Large intestine (tissue), 3 donors: ENCODE measurements around the gene BICD1. TPM values are rescaled to one million over a fixed set of nuclear protein-coding genes. Genes with fewer than 3 reads are reported as not detected.

Experiments used
- DNase-seq, 2 donors: peaks; one replicate each; pipeline versions ENCODE4 v3.0.0 to v3.0.0-alpha.2; 2013
- H3K27ac ChIP-seq: one replicate; pipeline ENCODE4 v1.5.1; 2013; ENCODE audit warnings: low read length
- H3K27me3 ChIP-seq: 2 replicates; pipeline ENCODE4 v1.6.1; 2013; ENCODE audit warnings: low read length; ENCODE audit not compliant: control insufficient read depth, insufficient read depth
- H3K36me3 ChIP-seq: 2 replicates; pipeline ENCODE4 v1.6.1; 2013; ENCODE audit warnings: low read length; ENCODE audit not compliant: control insufficient read depth, insufficient read depth
- H3K4me1 ChIP-seq: one replicate; pipeline ENCODE4 v1.6.1; 2013; ENCODE audit warnings: low read length; ENCODE audit not compliant: control insufficient read depth, insufficient read depth
- H3K4me3 ChIP-seq: one replicate; pipeline ENCODE4 v1.5.1; 2013; ENCODE audit warnings: low read length
- H3K9me3 ChIP-seq: one replicate; pipeline ENCODE4 v1.6.1; 2013; ENCODE audit warnings: mild to moderate bottlenecking, low read depth, low read length, moderate library complexity; ENCODE audit not compliant: control insufficient read depth
- WGBS: methylation state at CpG from one replicate; pipeline ENCODE4 v1.1.5; 2013; ENCODE audit warnings: low lambda C conversion rate; ENCODE audit not compliant: insufficient coverage; 5-methylcytosine and 5-hydroxymethylcytosine counted together
- polyA plus RNA-seq: library from polyadenylated mRNA; unstranded; fragments of 120-200 nt; gene quantifications from one replicate; pipeline ENCODE4 v1.2.1, GENCODE V29; 2013

BICD1 gene
- polyA plus RNA-seq, 1 donor = 15.4 TPM

GRCh38 chr12:32293808-32294419 is 187.3 kb downstream of the BICD1 start:
- Histone ChIP-seq H3K27me3 (no peaks in the 10 kb centered on the region), H3K4me3 (no peak overlapping the region), H3K4me1 (peaks cover 5% of the 10 kb centered on the region), H3K9me3 (no peaks in the 10 kb centered on the region), H3K27ac (no peak overlapping the region), H3K36me3 (no peaks in the 10 kb centered on the region)
- WGBS = 85% methylated on average over 5 of the region's 6 CpGs
- no peak for DNase-seq

DNA sequence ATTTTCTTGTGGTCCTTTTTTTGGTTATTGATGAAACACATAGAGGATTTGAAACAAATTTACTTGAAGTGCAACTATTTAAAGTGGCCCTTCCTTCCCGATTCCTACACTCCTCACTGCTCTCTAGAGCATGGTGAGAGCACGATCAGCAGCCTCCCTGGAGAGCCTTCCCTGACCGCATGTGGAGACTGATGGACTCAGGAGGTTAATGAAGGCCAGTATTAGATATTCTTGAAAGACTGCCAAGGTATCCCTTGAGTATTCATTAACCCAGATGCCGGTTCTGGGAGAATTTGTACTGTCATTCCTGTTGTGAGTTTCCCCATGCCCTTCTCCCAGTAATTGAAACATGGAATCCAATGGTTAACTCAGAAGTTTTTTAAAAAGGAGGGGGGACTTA is 189.9 kb downstream of the BICD1 start:
- no CpG with 5 or more reads among the region's 4 CpGs for WGBS
- Histone ChIP-seq H3K27ac (no peak overlapping the region), H3K4me1 (peaks cover 5% of the 10 kb centered on the region), H3K9me3 (no peaks in the 10 kb centered on the region), H3K4me3 (no peak overlapping the region), H3K36me3 (no peaks in the 10 kb centered on the region), H3K27me3 (no peaks in the 10 kb centered on the region)
- DNase-seq = peak in 1 of 2 donors; percentile 23

DNA sequence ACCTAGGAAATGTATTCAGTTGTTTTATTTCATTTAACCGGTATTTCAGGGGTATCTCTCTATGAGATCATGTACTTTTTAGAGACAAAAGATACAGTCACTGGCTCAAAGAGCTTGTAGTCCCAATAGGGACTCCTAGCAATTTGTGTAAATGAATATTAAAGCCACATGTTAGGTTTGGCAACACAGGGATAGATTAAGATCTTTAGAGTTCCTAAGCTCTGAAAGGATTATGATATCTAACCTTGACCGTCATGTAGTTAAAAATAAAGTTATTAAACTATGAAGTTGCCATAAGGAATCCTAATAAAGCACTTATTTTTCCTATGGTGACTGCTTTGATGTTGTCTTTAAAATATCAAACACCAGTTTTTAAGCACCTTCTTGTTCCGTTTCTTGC is 192.3 kb downstream of the BICD1 start:
- peaks cover 5% of the 10 kb centered on the region for H3K4me1 ChIP-seq
- whole genome bisulfite sequencing = 100% methylated on average over 1 of the region's 3 CpGs
- H3K36me3 ChIP-seq = no peaks in the 10 kb centered on the region
- no peaks in the 10 kb centered on the region for H3K9me3 ChIP-seq
- H3K27me3 ChIP-seq = no peaks in the 10 kb centered on the region
- DNase-seq = no peak
- no peak overlapping the region for H3K4me3 ChIP-seq
- no peak overlapping the region for H3K27ac ChIP-seq

DNA sequence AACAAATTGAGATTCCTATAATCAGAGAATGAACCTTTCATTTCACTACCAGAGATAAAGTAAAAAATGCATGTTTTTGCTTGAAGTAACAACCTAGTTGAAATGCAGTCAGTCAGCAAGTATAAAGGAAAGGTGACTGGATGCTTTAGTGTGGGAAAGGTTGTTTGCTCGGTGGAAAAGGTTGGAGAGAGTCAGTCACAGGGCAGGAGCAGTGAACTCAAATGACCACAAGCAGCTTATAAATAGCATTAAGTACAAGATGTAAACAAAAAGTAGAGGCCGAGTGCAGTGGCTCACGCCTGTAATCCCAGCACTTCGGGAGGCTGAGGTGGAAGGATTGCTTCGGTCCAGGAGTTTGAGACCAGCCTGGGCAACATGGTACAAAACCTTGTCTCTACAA is 194.6 kb downstream of the BICD1 start:
- H3K4me3 ChIP-seq = no peak overlapping the region
- no peak for DNase-seq
- H3K27ac ChIP-seq = no peak overlapping the region
- 100% methylated on average over 1 of the region's 5 CpGs for WGBS
- H3K4me1 ChIP-seq = peaks cover 5% of the 10 kb centered on the region
- H3K27me3 ChIP-seq = no peaks in the 10 kb centered on the region
- peaks cover 2% of the 10 kb centered on the region for H3K36me3 ChIP-seq
- no peaks in the 10 kb centered on the region for H3K9me3 ChIP-seq

- H3K27me3 ChIP-seq = no peaks in the 10 kb centered on the region
- no peak overlapping the region for H3K4me3 ChIP-seq
- WGBS = 100% methylated on average over 1 of the region's 6 CpGs
- DNase-seq = peak in 1 of 2 donors; percentile 16
- H3K4me1 ChIP-seq = no peaks in the 10 kb centered on the region
- no peaks in the 10 kb centered on the region for H3K9me3 ChIP-seq
- H3K36me3 ChIP-seq = peaks cover 2% of the 10 kb centered on the region
- no peak overlapping the region for H3K27ac ChIP-seq
These were observed 195.8 kb downstream of the BICD1 start for GRCh38 chr12:32302218-32303173.

DNA sequence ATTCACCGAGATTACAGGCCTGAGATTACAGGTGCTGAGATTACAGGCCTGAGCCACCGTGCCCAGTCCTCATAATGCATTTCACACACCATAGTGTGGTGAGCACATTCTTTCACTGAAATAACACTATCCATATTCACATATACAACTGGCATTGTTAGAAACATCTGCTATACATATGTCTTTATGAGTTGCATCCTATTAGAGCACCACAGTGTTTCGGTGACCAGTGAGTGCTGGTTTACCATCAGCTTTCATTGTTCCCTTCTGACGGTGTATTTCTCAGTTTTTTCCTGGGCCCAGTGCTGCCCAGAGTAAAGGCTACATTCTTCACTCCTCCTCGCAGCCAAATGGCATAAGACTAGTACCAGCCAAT is 196.5 kb downstream of the BICD1 start:
- Histone ChIP-seq H3K4me1 (no peaks in the 10 kb centered on the region), H3K27ac (no peak overlapping the region), H3K27me3 (no peaks in the 10 kb centered on the region), H3K36me3 (peaks cover 2% of the 10 kb centered on the region), H3K4me3 (no peak overlapping the region), H3K9me3 (no peaks in the 10 kb centered on the region)
- no CpG with 5 or more reads among the region's 5 CpGs for WGBS
- DNase-seq = no peak

DNA sequence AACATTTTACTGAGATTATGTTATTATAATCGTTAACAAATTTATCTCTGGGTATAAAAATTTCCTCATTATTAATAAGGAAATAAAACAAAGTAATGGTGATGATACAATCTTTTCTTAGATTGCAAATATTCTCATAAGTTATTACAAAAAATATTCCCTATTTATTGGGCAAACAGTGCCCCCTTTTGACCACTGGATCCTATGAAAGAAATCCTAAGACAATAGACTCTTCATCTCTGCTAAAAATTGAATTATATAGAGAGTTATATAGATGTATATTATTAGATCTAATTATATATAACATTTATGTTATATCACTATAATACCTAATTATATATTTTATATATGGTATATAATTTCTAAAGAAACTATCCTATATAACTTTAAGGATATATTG is 198.5 kb downstream of the BICD1 start:
- Histone ChIP-seq H3K27ac (no peak overlapping the region), H3K9me3 (no peaks in the 10 kb centered on the region), H3K36me3 (peaks cover 2% of the 10 kb centered on the region), H3K4me1 (peaks cover 9% of the 10 kb centered on the region), H3K4me3 (no peak overlapping the region), H3K27me3 (no peaks in the 10 kb centered on the region)
- 88% methylated on average over 1 of the region's 1 CpG for WGBS
- peak in 1 of 2 donors; percentile 9 for DNase-seq

DNA sequence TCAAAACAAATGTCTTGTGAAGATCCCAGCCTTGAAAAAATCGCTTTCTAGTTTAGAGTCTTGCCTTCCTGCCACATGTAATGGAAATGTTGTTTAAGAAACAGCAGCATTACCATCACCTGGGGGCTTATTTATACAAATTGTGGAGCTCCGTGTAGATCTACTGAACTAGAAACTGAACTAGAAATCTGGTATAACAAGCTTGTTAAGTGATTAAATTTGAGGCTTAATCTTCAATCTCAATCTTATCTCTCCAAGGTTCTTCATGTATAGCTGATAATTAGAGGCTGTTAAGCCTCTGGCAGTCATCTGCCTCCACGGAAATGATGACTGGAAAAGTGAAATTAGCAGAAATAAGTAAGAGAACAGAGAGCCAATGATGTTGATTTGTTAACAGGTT is 200.7 kb downstream of the BICD1 start:
- no peak for DNase-seq
- WGBS = 29% methylated on average over 1 of the region's 3 CpGs
- Histone ChIP-seq H3K9me3 (no peaks in the 10 kb centered on the region), H3K36me3 (peaks cover 2% of the 10 kb centered on the region), H3K4me3 (no peak overlapping the region), H3K27ac (no peak overlapping the region), H3K27me3 (no peaks in the 10 kb centered on the region), H3K4me1 (peaks cover 13% of the 10 kb centered on the region)

DNA sequence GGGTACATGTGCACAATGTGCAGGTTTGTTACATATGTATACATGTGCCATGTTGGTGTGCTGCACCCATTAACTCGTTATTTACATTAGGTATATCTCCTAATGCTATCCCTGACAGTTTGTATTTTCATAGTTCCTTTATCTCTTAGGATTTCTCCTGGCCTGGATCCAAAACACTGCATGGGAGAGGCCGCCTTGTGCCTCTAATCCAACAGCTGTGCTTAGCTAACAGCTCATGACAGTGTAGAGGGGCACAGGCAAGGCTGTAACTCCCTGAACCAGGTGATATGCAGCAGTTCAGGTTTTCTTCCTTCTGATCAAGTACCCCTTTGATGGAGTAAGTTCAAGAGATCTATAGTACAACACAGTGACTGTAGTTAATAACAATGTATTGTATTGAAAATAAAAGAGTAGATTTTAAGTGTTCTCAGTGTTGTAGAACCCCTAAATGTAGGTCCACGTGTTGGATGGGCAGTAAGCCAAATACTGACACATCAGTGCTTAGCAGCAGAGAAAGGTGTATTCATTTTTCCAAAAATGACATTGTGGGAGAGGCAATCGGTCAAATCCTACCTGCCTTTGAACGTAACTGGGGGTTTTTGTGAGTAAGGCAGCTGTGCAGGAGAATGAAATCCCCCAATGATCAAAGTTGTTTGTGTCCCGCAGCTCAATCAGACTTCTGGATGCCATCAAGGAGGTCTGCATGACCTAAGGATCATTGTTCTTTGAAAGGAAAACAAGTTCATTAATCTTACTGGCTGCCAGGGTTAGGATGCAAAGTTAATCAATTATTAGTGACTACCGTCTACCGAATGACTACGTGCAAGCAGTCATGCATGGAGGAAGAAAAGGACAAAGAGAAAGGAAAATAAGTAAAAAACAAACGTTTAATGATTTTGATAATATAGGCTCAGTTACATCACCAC is 203.4 kb downstream of the BICD1 start:
- Histone ChIP-seq H3K4me3 (no peak overlapping the region), H3K4me1 (peaks cover 13% of the 10 kb centered on the region), H3K27ac (peak overlapping the region; percentile 51), H3K27me3 (no peaks in the 10 kb centered on the region), H3K36me3 (peaks cover 2% of the 10 kb centered on the region), H3K9me3 (no peaks in the 10 kb centered on the region)
- DNase-seq = peak; percentile 70 to 86
- WGBS = 20% methylated on average over 4 of the region's 10 CpGs

DNA sequence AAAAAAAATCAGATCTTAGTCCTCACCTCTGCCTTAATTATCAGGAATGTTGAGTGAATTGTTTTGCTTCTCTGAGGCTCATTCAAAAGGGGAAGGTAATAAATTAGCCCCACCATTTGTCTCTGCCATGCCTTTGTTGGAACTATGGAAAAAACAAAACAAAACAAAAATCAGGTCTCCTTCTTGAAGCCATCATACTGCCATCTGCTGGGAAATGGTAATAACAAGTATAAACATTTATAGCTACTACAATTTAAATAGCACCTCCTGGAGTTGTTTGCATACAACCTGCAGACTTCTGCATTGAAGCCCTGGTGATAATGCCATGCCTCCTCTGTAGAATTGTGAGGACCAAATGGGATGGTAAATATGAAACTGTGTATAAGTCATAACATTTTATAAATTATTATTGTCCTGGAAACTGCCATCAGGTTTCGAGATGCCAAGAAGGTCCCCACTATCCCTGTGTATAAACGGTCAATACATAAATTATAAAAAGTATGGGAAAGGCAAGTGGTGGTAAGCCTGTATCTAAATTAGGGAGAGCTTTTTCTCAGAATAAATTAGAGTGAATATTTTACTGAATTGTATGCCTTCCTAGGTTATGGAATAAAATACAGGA is 205.5 kb downstream of the BICD1 start:
- H3K27ac ChIP-seq = peak overlapping the region; percentile 44
- H3K4me3 ChIP-seq = no peak overlapping the region
- 64% methylated on average over 2 of the region's 2 CpGs for WGBS
- H3K9me3 ChIP-seq = no peaks in the 10 kb centered on the region
- H3K27me3 ChIP-seq = no peaks in the 10 kb centered on the region
- H3K36me3 ChIP-seq = no peaks in the 10 kb centered on the region
- peak; percentile 40 to 59 for DNase-seq
- H3K4me1 ChIP-seq = peaks cover 13% of the 10 kb centered on the region
